ENCODE measurements around the gene CASZ1. TPM values are rescaled to one million over a fixed set of nuclear protein-coding genes. Genes with fewer than 3 reads are reported as not detected.

The CASZ1 gene
- total RNA-seq, 2 donors from 2014 or later = 44.3 to 50.3 TPM

DNA sequence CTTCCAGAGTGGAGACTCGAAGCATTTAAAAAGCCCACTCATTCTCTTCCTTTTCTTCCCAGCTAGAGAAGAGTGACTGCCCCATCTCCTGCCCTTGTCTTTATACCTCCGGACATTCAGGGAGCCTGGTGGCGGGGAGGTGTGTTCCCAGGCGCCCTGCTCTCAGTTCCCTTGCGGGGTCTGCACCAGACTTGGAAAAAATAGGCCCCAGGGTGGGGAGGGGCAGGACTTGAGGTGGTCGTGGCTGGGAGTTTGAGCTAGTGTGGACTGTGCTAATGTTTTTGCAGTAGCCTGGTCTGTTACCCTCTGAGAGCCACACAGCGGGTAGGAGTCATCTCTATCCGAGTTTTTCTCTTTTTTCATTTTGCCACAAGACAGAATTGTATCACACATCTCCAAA is 182.6 kb downstream of the CASZ1 start:
- Histone ChIP-seq H3K36me3 (no peaks in the 10 kb centered on the region), H3K4me1 (peaks cover 0 to 7% of the 10 kb centered on the region in 2 donors), H3K4me3 (no peak overlapping the region), H3K27ac (no peak overlapping the region), H3K9me3 (no peaks in the 10 kb centered on the region), H3K27me3 (no peaks in the 10 kb centered on the region)
- TF ChIP-seq, protein P1, sequence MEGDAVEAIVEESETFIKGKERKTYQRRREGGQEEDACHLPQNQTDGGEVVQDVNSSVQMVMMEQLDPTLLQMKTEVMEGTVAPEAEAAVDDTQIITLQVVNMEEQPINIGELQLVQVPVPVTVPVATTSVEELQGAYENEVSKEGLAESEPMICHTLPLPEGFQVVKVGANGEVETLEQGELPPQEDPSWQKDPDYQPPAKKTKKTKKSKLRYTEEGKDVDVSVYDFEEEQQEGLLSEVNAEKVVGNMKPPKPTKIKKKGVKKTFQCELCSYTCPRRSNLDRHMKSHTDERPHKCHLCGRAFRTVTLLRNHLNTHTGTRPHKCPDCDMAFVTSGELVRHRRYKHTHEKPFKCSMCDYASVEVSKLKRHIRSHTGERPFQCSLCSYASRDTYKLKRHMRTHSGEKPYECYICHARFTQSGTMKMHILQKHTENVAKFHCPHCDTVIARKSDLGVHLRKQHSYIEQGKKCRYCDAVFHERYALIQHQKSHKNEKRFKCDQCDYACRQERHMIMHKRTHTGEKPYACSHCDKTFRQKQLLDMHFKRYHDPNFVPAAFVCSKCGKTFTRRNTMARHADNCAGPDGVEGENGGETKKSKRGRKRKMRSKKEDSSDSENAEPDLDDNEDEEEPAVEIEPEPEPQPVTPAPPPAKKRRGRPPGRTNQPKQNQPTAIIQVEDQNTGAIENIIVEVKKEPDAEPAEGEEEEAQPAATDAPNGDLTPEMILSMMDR (IDR thresholded peaks at IDR 0.05) = no peak
- DNase-seq (ENCODE audit: low spot score) = no peak

DNA sequence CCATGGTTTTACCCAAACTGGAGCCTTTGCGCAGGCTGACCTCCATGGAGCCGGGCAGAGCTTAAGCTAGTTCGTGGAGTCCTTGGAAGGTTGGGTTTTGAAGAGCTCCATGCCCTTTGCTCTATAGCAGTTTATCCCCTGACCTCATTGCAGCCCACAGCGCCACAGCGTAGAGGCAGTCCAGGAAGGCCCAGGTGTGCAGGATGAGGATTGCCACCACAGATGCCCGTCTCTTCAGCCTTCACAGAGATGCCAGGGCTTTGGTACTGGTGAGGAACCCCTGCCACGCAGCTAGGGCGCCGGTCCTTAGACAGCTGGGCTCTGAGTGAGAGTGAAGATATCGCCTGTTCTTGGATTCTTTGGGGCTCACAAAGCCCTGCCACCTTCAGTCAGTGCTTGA is 183.1 kb downstream of the CASZ1 start:
- no peaks in the 10 kb centered on the region for H3K36me3 ChIP-seq
- DNase-seq (ENCODE audit: low spot score) = no peak
- no peak overlapping the region for H3K27ac ChIP-seq
- no peak overlapping the region for H3K4me3 ChIP-seq
- TF ChIP-seq, protein P1 (IDR thresholded peaks at IDR 0.05) = no peak
- no peaks in the 10 kb centered on the region for H3K27me3 ChIP-seq
- no peaks in the 10 kb centered on the region for H3K9me3 ChIP-seq
- H3K4me1 ChIP-seq = peaks cover 0 to 7% of the 10 kb centered on the region in 2 donors

DNA sequence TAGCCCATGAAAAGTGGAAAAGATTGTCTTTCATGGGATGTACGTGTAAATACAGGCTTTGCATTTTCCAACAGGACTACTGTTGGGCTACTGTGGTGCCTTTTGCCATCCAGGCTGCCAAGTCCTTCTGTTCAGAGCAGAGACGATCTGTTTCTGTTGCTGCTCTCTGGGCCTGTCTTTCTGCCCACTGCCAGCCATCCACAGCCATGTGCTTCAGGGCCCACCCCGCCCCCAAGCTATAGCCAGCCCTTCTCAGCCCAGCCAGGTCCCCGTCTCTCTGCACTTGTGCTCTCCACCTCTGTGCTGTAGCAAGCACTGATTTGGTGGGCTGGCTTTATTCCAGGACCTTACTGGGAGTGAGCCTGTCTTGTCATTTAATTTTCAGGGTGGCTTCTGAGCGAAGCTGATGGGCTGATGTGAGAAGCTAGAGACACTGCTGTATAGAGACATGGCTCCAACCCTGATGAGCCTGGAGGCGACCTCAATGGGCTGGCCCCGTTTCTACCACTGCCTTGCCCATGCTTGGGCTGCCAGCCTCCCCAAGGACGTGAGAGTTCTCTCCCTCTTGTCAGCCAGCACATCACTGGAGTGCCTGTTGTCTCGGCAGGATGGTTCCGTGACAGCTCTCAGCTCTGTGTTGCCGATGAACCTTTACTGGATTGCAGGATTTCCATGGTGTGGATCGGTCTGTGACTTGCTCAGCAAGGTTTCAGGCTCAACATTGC is 183.8 kb downstream of the CASZ1 start:
- peaks cover 0 to 7% of the 10 kb centered on the region in 2 donors for H3K4me1 ChIP-seq
- H3K9me3 ChIP-seq = no peaks in the 10 kb centered on the region
- H3K27ac ChIP-seq = peak overlapping the region in 1 of 2 donors; percentile 63
- H3K27me3 ChIP-seq = no peaks in the 10 kb centered on the region
- TF ChIP-seq, protein P1 (IDR thresholded peaks at IDR 0.05) = no peak
- H3K4me3 ChIP-seq = no peak overlapping the region
- no peaks in the 10 kb centered on the region for H3K36me3 ChIP-seq
- DNase-seq (ENCODE audit: low spot score) = no peak

DNA sequence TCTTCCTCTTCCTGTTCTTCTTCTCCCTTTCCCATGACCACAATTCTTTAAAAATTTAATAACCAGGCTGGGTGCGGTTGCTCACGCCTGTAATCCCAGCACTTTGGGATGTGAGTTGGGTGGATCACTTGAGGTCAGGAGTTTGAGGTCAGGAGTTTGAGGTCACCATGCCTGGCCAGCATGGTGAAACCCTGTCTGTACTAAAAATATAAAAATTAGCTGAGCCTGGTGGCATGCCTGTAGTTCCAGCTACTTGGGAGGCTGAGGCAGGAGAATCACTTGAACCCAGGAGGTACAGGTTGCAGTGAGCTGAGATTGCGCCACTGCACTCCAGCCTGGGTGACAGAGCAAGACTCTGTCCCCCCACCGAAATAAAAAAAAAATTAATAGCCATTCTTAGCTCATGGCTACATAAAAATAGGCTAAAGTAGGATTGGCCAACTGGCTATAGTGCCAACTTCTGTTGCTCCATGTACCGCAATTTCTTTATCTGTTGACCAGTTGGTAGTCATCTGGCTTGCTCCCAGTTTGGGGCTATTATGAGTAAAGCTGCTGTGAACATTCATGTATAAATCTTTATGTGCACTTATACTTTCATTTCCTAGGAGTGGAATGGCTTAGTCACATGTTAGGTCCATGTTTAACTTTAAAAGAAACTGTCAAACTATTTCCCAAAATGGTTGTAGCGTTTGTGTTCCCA is 185.4 kb downstream of the CASZ1 start:
- no peaks in the 10 kb centered on the region for H3K36me3 ChIP-seq
- H3K9me3 ChIP-seq = no peaks in the 10 kb centered on the region
- no peaks in the 10 kb centered on the region for H3K27me3 ChIP-seq
- TF ChIP-seq, protein P1 (IDR thresholded peaks at IDR 0.05) = no peak
- H3K27ac ChIP-seq = no peak overlapping the region
- no peak for DNase-seq (ENCODE audit: low spot score)
- no peak overlapping the region for H3K4me3 ChIP-seq
- peaks cover 0 to 7% of the 10 kb centered on the region in 2 donors for H3K4me1 ChIP-seq

DNA sequence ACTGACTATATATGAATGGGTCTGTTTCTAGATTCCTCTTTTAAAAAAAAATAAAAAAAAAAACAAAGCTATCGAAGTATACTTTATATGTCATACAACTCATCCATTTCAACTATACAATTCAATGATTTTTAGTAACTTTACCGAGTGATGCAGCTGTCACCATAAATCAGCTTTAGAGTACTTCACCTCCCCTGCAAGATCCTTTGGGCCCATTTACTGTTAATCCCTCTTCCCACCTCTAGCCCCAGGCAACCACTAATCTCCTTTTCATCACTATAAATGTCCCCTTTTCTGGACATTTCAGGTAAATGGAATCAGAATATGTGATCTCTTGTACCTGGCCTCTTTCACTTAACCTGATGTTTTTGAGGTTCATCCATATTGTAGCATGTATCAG is 187.8 kb downstream of the CASZ1 start:
- H3K9me3 ChIP-seq = no peaks in the 10 kb centered on the region
- no peak for DNase-seq (ENCODE audit: low spot score)
- peaks cover 0 to 7% of the 10 kb centered on the region in 2 donors for H3K4me1 ChIP-seq
- TF ChIP-seq, protein P1 (IDR thresholded peaks at IDR 0.05) = no peak
- no peak overlapping the region for H3K27ac ChIP-seq
- H3K27me3 ChIP-seq = no peaks in the 10 kb centered on the region
- H3K4me3 ChIP-seq = no peak overlapping the region
- H3K36me3 ChIP-seq = no peaks in the 10 kb centered on the region
